Inflammatory macrophage (primary cell): Measurements from ENCODE around the gene SERPINB10.

Experiments used
- DNase-seq, 2 donors: peaks; one replicate each; pipeline ENCODE4 v3.0.0-alpha.2; 2020 to 2022
- total RNA-seq, 18 experiments: gene quantifications; one replicate each; lab custom pipeline; 2026; ENCODE audit warnings: mixed read lengths in 6 of 18, inconsistent platforms in 2 of 18; lab: John Stamatoyannopoulos, UW

The SERPINB10 gene
- total RNA-seq: 0 to 19.6 (median 0.15) reads per million in 18 experiments

GRCh38 chr18:63907664-63908063, at the start of gene SERPINB10:
Gene SERPINB10, plus strand, starts transcription at chr18:63907958. Its CDS starts 7,553 bp downstream, at chr18:63915511.
- peak in 1 of 2 donors; percentile 50 for DNase-seq

- DNase-seq: peak in 1 of 2 donors; percentile 36
Observed at GRCh38 chr18:63858456-63858855, 49.3 kb upstream of the SERPINB10 start.

GRCh38 chr18:63859781-63860475, 47.8 kb upstream of the SERPINB10 start:
- peak; percentile 25 to 43 for DNase-seq

GRCh38 chr18:63860531-63860930, 47.2 kb upstream of the SERPINB10 start:
- DNase-seq: no peak

GRCh38 chr18:63867368-63868125, 40.2 kb upstream of the SERPINB10 start:
- no peak for DNase-seq

GRCh38 chr18:63868546-63868945, 39.2 kb upstream of the SERPINB10 start:
- no peak for DNase-seq

GRCh38 chr18:63869374-63869773, 38.4 kb upstream of the SERPINB10 start:
- peak; percentile 87 to 88 for DNase-seq

- peak in 1 of 2 donors; percentile 14 for DNase-seq
Observed at GRCh38 chr18:63869851-63870250, 37.9 kb upstream of the SERPINB10 start.

GRCh38 chr18:63871836-63872235, 35.9 kb upstream of the SERPINB10 start:
- DNase-seq: no peak

GRCh38 chr18:63872586-63872985, 35.2 kb upstream of the SERPINB10 start:
- DNase-seq: no peak

- peak in 1 of 2 donors; percentile 47 for DNase-seq
Observed at GRCh38 chr18:63878343-63878742, 29.4 kb upstream of the SERPINB10 start.

GRCh38 chr18:63878925-63879324, 28.8 kb upstream of the SERPINB10 start:
- no peak for DNase-seq

- peak; percentile 58 to 79 for DNase-seq
Observed at GRCh38 chr18:63879709-63880108, 28.0 kb upstream of the SERPINB10 start.

- no peak for DNase-seq
Observed at GRCh38 chr18:63881851-63882250, 25.9 kb upstream of the SERPINB10 start.

GRCh38 chr18:63882333-63883141, 25.2 kb upstream of the SERPINB10 start:
- DNase-seq: no peak

- DNase-seq: no peak
Observed at GRCh38 chr18:63883617-63884016, 24.1 kb upstream of the SERPINB10 start.

- DNase-seq: peak; percentile 34 to 76
Observed at GRCh38 chr18:63887424-63887823, 20.3 kb upstream of the SERPINB10 start, which contains the start of gene SERPINB2. Gene SERPINB2, plus strand, starts transcription at chr18:63887705. Its CDS starts 3,740 bp downstream, at chr18:63891445.

GRCh38 chr18:63888470-63889190, 19.1 kb upstream of the SERPINB10 start:
- DNase-seq: peak in 1 of 2 donors; percentile 19

- peak; percentile 37 to 94 for DNase-seq
Observed at GRCh38 chr18:63889626-63890025, 18.1 kb upstream of the SERPINB10 start.

GRCh38 chr18:63890237-63890949, 17.4 kb upstream of the SERPINB10 start:
- DNase-seq: no peak

GRCh38 chr18:63890950-63891304, 16.8 kb upstream of the SERPINB10 start:
- peak in 1 of 2 donors; percentile 47 for DNase-seq
